Transverse colon (tissue), 3 donors: ENCODE data around the gene KRT72.

Experiments used
- CTCF ChIP-seq, 5 experiments: fragments of 200-600 bp in 3 of 5; fragments of 450-650 bp in 2 of 5; sonication (generic) in 3 of 5; IDR thresholded peaks; 1 replicate in 2 of 5; 2 replicates in 3 of 5; pipeline ENCODE4 v1.5.1; 2016 to 2017; ENCODE audit warnings: antibody characterized with exemption in 5 of 5, inconsistent platforms in 3 of 5, mild to moderate bottlenecking in 2 of 5, moderate library complexity in 1 of 5
- EP300 ChIP-seq: sonication (generic); formaldehyde crosslinking; IDR thresholded peaks from one replicate; pipeline ENCODE4 v1.6.1; 2017; ENCODE audit warnings: antibody characterized with exemption, low read depth
- POLR2A ChIP-seq: fragments of 450-650 bp; IDR thresholded peaks from one replicate; pipeline ENCODE4 v1.6.1; 2016; ENCODE audit warnings: antibody characterized with exemption, mild to moderate bottlenecking, moderate library complexity

GRCh38 chr12:52613384-52614030 lies 12.2 kb upstream of the KRT72 start:
- no peak for TF ChIP-seq CTCF (IDR thresholded peaks at IDR 0.05)
- no peak for TF ChIP-seq POLR2A
- no peak for TF ChIP-seq EP300
